HG03064 (cell line): ENCODE results near the gene TCF3.
"Not testable (repeated sequence)": the region's sequence is repeated elsewhere in the genome, so short reads cannot be mapped to it uniquely, and the experiment has no call there.

Source experiments
- ATAC-seq: cut with Tn5 transposase; IDR thresholded peaks from one replicate; pipeline ENCODE4 v1.9.1; 2021; ENCODE audit warnings: low read depth; ENCODE audit not compliant: unreplicated experiment

Gene TCF3

DNA sequence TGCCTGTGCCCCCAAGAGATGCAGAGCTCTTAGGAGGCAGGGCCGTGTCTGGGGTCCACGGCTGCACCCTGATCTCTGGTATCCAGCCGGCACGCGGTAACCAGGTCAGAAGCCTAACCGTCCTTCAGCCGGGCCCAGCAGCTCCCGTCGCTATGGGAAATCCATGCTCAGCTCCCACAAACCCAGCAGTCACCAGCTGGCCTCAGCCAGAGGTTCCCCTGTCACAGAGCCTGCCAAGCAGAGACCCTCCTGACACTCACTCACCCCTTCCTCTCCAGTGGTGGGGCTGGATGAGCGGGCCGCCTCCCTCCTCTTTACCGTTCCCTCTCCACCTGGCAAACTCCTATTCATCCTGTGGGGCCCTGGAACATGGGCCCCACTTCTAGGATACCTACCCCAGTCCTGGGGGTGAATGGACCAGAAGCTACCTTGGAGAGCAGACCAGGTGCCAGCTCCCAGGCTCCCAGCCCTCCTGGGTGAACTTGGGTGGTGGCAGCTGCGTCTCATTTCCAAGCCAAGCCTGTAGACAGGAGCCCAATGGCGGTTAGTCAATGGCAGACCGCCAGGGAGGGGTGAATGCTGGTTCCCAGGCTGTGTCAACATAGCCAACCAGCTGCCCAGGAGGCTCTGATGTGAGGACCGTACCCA, 21.4 kb upstream of the TCF3 start:
- ATAC-seq: no peak

DNA sequence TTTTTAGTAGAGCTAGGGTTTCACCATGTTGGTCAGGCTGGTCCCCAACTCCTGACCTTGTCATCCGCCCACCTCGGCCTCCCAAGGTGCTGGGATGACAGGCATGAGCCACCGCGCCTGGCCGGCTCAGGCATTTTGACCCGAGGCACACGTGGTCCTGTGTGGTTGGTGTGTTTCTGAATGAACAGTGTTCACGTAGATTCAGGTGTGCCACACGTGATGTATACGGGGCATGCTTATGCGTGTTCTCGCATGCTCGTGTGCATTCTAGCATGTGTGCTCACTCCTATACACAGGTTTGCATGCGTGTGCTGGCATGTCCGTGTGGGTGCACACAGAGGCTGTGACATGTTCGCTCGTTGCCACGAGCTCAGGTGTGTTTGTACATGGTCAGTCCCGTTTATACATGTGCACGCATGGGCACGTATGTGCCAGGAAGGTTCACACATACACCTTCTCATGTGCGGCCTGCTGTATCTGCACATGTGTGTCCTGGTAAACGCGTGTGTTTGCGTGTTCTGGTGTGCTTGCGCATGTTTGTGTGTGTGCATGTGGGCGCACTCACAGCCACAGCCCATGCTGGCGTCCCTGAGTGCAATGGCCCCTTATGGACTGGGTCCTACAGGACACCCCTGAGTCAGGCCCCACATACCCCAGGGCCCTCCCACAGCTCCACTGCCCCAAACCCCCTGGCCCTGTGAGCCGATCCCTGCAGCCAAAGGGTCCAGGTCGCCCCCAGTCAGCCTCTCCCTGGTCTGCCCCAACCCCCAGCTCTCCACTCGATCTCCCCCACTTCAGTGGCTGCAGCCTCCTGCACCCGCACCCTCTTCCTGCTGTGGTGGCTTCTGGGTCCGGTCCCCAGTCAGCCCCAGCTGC, 20.6 kb upstream of the TCF3 start:
- no peak for ATAC-seq

DNA sequence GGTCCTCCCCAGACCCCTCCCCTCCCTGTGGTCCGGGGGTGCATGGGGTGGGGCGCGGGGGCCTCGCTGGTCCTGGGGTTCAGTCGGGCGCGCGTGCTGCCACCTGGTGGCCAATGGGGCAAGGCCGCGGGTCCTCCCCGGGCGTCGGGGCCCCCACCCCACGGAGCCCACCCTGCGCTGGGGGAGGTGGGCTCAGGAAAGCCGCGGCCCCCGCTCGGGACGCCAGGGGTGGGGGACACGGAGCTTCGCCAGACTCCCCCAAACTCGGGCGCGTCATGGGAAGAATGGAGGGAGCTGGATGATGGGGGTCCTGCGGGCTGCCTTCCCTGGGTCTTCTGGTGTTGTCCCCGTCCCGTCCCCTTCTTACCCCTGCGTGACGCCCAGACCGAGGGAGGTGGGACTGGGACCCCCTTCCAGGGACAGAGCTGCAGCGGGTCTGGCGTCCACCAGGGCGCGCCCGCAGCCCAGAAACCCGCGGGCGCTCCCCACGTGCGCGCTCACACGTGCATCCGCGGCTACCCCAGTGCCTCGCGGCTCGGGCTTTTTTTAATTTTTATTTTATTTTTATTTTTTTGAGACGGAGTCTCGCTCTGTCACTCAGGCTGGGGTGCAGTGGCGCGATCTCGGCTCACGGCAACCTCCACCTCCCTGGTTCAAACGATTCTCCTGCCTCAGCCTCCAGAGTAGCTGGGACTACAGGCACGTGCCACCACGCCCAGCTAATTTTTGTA, 19.8 kb upstream of the TCF3 start:
- ATAC-seq: no peak

DNA sequence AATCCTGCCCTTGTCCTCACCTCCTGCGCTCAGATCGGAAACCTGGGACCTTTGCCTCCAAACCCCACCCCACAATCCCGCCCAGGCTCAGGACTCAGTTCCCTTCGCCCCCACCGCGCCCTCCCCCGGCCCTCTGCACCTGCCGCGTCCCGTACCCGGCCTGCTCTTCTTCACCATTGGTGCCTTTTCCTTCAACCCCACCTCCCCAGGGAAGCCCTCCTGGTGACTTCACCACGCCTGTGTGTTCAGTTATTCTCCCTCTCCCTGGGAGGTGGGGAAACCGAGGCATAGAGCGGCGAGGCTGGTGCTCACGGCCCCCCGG, 19.3 kb upstream of the TCF3 start:
- ATAC-seq: no peak

DNA sequence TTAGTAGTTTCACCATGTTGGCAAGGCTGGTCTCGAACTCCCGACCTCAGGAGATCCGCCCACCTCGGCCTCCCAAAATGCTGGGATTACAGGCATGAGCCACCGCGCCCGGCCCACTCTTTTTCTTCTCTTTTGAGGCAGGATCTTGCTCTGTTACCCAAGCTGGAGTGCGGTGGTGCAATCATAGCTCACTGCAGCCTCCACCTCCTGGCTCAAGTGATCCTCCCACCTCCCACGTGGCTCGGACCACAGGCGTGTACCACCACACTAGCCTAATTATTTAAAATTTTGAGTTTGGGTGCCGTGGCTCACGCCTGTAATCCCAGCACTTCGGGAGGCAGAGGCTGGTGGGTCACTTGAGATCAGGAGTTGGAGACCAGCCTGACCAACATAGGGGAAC, 18.3 kb upstream of the TCF3 start:
- not testable (repeated sequence) for ATAC-seq

DNA sequence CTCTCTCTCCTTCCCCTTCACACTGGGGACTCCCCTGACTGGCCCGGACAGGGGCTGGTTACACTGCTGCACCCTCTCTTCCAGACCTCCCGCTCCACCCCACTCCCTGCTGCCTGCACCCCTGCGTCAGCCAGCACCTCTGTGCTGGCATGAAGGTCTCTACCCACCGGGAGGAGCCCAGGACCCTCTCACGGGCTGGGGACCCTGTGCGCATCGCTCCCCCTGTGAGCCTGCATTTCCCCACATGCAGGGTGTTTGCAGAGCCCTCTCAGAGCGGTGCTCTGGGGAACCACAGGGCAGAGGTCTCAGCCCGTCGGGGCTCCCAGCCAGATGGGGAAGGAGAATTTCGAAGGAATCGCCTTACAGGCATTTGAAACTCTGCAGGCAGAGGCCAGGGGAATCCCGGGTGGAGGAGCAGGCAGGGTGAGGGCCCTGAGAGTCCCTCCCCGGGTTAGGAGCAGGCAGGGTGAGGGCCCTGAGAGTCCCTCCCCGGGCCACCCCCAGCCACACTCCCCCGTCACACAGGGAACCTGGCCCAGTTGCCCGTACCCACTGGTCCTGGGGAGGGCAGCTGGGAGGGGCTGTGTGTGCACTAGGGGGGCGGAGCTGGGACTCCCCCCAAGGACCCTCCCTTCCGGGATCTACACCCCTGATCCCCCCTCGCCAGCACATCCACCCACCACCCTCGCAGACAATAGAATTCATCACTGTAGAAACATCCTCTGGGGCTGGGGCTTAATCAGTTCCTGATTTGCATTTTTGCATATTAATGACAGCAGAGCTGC, 16.3 kb upstream of the TCF3 start:
- ATAC-seq: no peak

DNA sequence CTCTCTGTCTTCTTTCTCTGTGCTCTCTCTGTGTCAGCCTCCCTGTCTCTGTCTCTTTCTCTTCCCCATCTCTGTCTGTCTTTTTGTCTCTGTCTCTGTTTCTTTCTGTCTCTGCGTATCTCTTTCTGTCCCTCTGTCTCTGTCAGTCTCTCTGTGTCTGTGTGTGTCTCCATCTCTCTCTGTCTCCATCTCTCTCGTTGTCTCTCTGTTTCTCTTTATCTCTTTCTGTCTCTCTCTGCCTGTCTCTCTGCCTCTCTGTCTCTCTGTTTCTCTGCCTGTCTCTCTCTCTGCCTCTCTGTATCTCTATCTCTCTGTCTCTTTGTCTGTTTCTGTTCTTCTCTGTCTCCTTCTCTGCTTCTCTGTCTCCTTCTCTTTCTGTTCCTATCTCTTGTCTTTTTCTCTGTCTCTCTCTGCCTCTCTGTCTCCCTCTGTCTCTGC, 15.7 kb upstream of the TCF3 start:
- ATAC-seq: no peak

DNA sequence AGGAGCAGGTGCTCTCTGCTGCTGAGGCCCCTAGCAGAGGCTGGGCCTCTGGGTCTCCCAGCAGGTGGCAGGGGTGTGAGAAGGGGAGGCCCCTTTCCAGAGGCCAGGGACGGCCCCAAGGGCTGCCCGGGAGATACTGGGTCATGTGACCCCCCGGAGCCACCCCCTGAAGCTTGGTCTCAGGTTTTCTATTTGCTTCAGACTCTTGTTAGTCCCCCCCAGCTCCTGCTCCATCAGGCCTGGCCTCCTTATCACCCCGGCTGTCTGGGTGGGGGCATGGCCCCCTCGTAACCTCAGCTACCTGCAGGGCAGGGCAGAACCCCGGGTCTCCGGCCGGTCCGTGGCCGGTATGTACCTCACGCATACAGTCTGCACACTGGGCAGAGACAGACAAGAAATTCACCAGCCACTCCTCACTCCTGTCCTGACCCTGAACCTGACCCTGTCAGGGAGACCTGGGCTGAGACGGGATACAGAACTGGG, 13.2 kb upstream of the TCF3 start:
- ATAC-seq: no peak

- no peak for ATAC-seq
Measured at GRCh38 chr19:1663852-1664251, 11.4 kb upstream of the TCF3 start.

DNA sequence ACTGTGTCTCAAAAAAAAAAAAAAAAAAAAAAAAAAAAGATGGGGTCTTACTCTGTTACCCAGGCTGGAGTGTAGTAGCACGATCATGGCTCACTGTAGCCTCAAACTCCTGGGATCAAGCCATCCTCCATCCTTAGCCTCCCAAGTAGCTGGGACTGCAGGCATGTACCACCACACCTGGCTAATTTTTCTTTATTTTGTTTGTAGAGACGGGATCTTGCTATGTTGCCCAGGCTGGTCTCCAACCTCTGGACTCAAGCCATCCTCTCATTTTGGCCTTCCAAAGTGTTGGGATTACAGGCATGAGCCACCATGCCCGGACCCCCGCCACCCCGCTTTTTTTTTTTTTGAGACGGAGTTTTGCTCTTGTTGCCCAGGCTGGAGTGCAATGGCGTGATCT, 10.8 kb upstream of the TCF3 start:
- ATAC-seq: not testable (repeated sequence)

- no peak for ATAC-seq
Measured at GRCh38 chr19:1661995-1662394, 9.6 kb upstream of the TCF3 start.

DNA sequence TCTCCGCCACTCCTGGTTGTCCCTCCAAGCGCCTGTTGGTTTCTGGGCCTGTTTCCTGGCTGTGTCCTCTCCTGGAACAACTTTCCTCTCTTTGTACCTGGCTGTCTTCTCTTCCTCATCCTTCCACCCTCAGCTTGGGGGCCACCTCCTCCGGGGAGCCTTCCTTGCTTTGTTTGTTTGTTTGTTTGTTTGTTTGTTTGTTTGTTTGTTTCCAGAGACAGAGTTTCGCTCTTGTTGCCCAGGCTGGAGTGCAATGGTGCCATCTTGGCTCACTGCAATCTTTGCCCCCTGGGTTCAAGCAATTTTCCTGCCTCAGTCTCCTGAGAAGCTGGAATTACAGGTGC, 6.6 kb upstream of the TCF3 start:
- no peak for ATAC-seq

DNA sequence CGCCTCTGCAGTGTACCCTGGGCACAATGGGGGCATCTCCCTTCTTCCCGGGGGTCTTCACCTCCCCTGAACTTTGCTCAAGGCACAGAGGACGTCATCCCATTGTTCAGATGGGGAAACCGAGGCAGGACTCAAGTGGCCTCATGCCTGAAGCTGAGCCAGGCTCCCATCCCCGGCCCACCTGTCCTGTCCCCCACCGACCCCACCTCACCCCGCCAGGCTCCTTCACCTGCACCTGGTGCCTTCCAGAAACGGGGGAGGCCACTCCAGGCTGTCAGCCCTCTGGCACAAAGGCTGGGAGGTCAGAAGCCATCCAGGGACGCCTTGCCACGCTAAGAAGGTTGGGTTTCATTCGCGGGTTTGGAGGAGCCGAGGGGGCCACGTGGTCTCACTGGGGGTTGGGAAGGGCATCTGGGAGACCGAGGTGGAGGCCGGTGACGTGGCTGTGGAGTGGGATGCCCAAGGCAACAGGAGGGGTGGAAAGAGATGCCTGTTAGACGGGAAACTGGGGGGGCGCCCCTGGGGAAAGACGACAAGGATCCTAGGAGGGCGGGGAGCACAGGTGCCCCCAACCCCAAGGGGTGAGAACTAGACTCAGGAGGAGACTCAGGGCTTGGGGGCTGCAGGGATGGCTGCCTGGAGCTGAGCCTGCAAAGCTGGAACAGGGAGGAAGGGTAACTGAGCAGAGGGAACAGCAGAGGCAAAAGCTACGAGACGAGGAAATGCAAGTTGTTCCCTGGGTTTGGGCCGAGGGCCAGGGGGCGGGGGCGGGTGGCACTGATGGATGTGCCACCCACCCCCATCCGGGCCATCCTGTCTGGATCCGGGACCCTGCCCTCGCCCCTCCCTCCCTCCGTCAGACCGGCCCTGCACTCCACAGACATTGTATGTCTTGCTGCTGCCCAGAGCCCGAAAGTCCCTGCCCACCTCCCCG, 6.0 kb upstream of the TCF3 start:
- ATAC-seq: no peak

- no peak for ATAC-seq
Measured at GRCh38 chr19:1657746-1658145, 5.3 kb upstream of the TCF3 start.

GRCh38 chr19:1656988-1657536, 4.6 kb upstream of the TCF3 start:
- no peak for ATAC-seq

DNA sequence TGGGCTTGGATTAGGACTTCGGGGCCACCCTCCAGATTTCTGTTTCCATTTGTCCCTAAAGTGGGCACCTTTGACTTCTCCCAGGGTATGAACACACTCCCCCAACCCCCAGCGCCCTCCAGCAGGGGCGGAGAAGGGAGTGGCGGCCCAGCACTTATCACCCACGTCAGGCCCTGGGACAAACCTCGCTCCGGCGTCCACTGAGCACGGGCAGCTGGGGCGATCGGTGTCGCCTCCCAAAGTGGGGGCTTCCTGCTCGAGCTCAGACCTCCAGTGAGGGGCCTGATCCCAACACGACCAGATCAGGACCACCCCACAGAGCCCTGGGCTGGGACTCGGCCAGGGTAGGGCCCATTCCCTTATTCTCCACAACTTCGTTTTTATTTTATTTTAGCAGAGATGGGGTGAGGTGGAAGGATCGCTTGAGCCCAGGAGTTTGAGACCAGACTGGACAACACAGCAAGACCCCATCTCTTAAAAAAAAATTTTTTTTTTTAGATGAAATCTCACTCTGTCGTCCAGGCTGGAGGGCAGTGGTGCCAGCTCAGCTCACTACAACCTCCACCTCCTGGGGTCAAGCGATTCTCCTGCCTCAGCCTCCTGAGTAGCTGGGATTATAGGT, 3.7 kb upstream of the TCF3 start:
- no peak for ATAC-seq

- ATAC-seq: no peak
Measured at GRCh38 chr19:1655131-1655981, 2.9 kb upstream of the TCF3 start.

DNA sequence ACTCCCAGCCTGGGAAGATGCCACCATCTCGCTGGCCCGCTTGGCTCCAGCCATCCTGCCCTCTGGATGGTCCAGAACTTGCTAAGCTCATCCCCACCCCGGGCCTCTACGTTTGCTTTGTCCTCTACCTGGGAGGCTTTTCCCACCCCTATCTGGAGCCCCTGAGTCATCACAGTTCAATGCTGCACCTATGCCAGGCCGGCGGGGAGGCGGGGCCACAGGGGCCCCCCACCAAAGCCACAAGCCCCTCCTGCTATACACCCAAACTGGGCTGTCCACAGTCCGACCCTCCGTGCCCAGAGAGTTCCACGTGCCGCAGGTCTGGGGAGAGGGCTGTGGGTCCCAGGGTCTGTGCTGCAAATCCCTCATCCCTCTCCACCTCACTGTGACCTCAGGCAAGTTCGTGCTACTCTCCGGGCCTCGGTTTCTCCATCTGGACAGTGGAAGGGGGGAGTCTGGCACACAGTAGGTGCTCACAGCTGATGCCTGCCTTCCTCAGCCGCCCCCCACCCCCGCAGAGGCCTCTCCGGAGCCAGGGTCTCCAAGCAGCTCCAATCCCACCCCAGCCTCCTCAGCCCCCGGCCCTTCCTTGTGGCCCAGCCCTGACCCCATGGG, 1.9 kb upstream of the TCF3 start:
- ATAC-seq: no peak
